B cell (primary cell): ENCODE results near the gene STARD3. TPM values are rescaled to one million over a fixed set of nuclear protein-coding genes. Genes with fewer than 3 reads are reported as not detected.
"Not testable (repeated sequence)": the region's sequence is repeated elsewhere in the genome, so short reads cannot be mapped to it uniquely, and the experiment has no call there.

Source experiments
- ATAC-seq: fragments of 200-7000 bp; cut with Tn5 transposase; one replicate; pipeline ENCODE4 v1.10.0; 2021; ENCODE audit warnings: low read depth, mild to moderate bottlenecking, moderate number of reproducible peaks, moderate library complexity
- CTCF ChIA-PET: fragments of 350-600 bp; sonication (Branson Sonifier 250); formaldehyde crosslinking; loops from one replicate; lab custom pipeline; 2021; ENCODE audit warnings: antibody characterized with exemption, inconsistent platforms; lab: Charles Lee
- POLR2A ChIA-PET: fragments of 350-600 bp; sonication (Branson Sonifier 250); formaldehyde crosslinking; loops from one replicate; lab custom pipeline; 2021; ENCODE audit warnings: antibody characterized with exemption; lab: Charles Lee
- DNase-seq: peaks from one replicate; pipeline ENCODE4 v3.0.0; 2013
- H2AFZ ChIP-seq: 2 replicates; pipeline ENCODE4 v1.6.1; 2012; ENCODE audit warnings: mild to moderate bottlenecking, low read depth, low read length; ENCODE audit not compliant: insufficient read depth, poor library complexity, severe bottlenecking
- H3K27ac ChIP-seq, 2 donors: 1 replicate in 1 of 2; 2 replicates in 1 of 2; pipeline ENCODE4 v1.5.1; 2012 to 2013; ENCODE audit warnings: low read length in 2 of 2, mild to moderate bottlenecking in 2 of 2, moderate library complexity in 1 of 2
- H3K27me3 ChIP-seq, 4 experiments: fragments of 200-600 bp in 1 of 4; sonication (generic) in 1 of 4; replicated peaks in 1 of 4; 1 replicate in 2 of 4; 2 replicates in 2 of 4; pipeline versions ENCODE4 v1.6.1 to v1.7.0; 2013 to 2016; ENCODE audit warnings: low read length in 3 of 4, mild to moderate bottlenecking in 2 of 4, mixed read lengths in 1 of 4, moderate library complexity in 1 of 4; ENCODE audit not compliant: insufficient read depth in 4 of 4, control insufficient read depth in 3 of 4; ENCODE audit errors: control extremely low read depth in 1 of 4
- H3K36me3 ChIP-seq, 2 experiments: replicated peaks in 1 of 2; 1 replicate in 1 of 2; 2 replicates in 1 of 2; pipeline versions ENCODE4 v1.6.1 to v1.7.1; 2013; ENCODE audit warnings: low read length in 1 of 2; ENCODE audit not compliant: insufficient read depth in 2 of 2, control insufficient read depth in 1 of 2; ENCODE audit errors: control extremely low read depth in 1 of 2, extremely low read depth in 1 of 2
- H3K4me1 ChIP-seq, 2 donors: fragments of 200-600 bp in 1 of 2; sonication (generic) in 1 of 2; 1 replicate in 1 of 2; 2 replicates in 1 of 2; pipeline versions ENCODE4 v1.5.1 to v1.6.1; 2013 to 2017; ENCODE audit warnings: low read length in 2 of 2; ENCODE audit not compliant: control insufficient read depth in 2 of 2, insufficient read depth in 2 of 2
- H3K4me2 ChIP-seq: replicated peaks from 2 replicates; pipeline ENCODE3; 2012; ENCODE audit warnings: mild to moderate bottlenecking, low read depth, low read length; ENCODE audit not compliant: poor library complexity, severe bottlenecking
- H3K4me3 ChIP-seq, 5 experiments: fragments of 200-600 bp in 1 of 5; sonication (generic) in 1 of 5; 1 replicate in 3 of 5; 2 replicates in 2 of 5; pipeline versions ENCODE4 v1.5.1 to v1.7.0; 2011 to 2016; ENCODE audit warnings: low read length in 4 of 5, mild to moderate bottlenecking in 4 of 5, low read depth in 2 of 5, control low read depth in 1 of 5, moderate library complexity in 1 of 5; ENCODE audit not compliant: insufficient read depth in 1 of 5; ENCODE audit errors: control extremely low read depth in 1 of 5, extremely low read depth in 1 of 5
- H3K79me2 ChIP-seq: fragments of 200-600 bp; sonication (generic); one replicate; pipeline ENCODE4 v1.6.0; 2016; ENCODE audit warnings: low read length; ENCODE audit not compliant: control insufficient read depth, insufficient read depth
- H3K9ac ChIP-seq: fragments of 200-600 bp; sonication (generic); 2 replicates; pipeline ENCODE4 v1.6.1; 2017; ENCODE audit warnings: mild to moderate bottlenecking, low read length, moderate library complexity
- H3K9me3 ChIP-seq, 3 donors: one replicate each; pipeline versions ENCODE4 v1.6.1 to v1.7.1; 2013; ENCODE audit warnings: low read length in 2 of 3; ENCODE audit not compliant: control insufficient read depth in 2 of 3, insufficient read depth in 1 of 3; ENCODE audit errors: control extremely low read depth in 1 of 3
- H4K20me1 ChIP-seq: 2 replicates; pipeline ENCODE4 v1.6.0; 2012; ENCODE audit warnings: mild to moderate bottlenecking, low read length; ENCODE audit not compliant: insufficient read depth, control insufficient read depth, poor library complexity, severe bottlenecking
- H3K27ac Mint-ChIP-seq: one replicate; pipeline ENCODE4 v1.8.0; 2021; ENCODE audit warnings: mixed read lengths
- H3K27me3 Mint-ChIP-seq: one replicate; pipeline ENCODE4 v1.8.0; 2021; ENCODE audit warnings: mixed read lengths
- H3K4me1 Mint-ChIP-seq: one replicate; pipeline ENCODE4 v1.8.0; 2021; ENCODE audit warnings: mixed read lengths
- H3K4me3 Mint-ChIP-seq: one replicate; pipeline ENCODE4 v1.8.0; 2021; ENCODE audit warnings: mixed read lengths
- H3K9me3 Mint-ChIP-seq: one replicate; pipeline ENCODE4 v1.8.0; 2022; ENCODE audit warnings: mixed read lengths; ENCODE audit not compliant: insufficient read depth
- CTCF ChIP-seq: fragments of 200-600 bp; IDR thresholded peaks from one replicate; pipeline ENCODE4 v1.8.0; 2022; ENCODE audit warnings: antibody characterized with exemption, mild to moderate bottlenecking
- EZH2 ChIP-seq: IDR thresholded peaks from 2 replicates; pipeline ENCODE4 v1.6.1; 2012; ENCODE audit warnings: borderline replicate concordance, low read depth, mild to moderate bottlenecking, moderate library complexity, low read length; ENCODE audit not compliant: insufficient read depth, poor library complexity, severe bottlenecking
- WGBS: methylation state at CpG from one replicate; pipeline ENCODE4 v1.1.5; 2013; ENCODE audit warnings: missing lambda C conversion rate; ENCODE audit not compliant: insufficient coverage; 5-methylcytosine and 5-hydroxymethylcytosine counted together
- intact Hi-C: fragments of 100-400 bp; cut with micrococcal nuclease; formaldehyde crosslinking; loops from one replicate; pipeline ENCODE4 v1.10.0; 2022
- polyA plus RNA-seq: library from polyadenylated mRNA; depleted of rRNA; stranded (reverse); fragments of >200 nt; gene quantifications from 2 replicates; pipeline ENCODE4 v1.2.3, GENCODE V29; 2012
- total RNA-seq, 2 donors: library from RNA; stranded (reverse); fragments of 120-200 nt in 1 of 2; gene quantifications; 1 replicate in 1 of 2; 2 replicates in 1 of 2; pipeline versions ENCODE4 v1.2.3 to v1.2.4, GENCODE V29; 2013 to 2022

The STARD3 gene
- total and polyA plus RNA-seq, 2 donors (not counting 1 experiment from before 2014, with no cell fraction given), result 93.1 to 231 TPM

- POLR2A ChIA-PET, result no interaction called here
- intact Hi-C loops, result no loop called here
Measured at GRCh38 chr17:39709998-39710964, 73.3 kb downstream of the STARD3 start.

GRCh38 chr17:39711071-39711470, 74.1 kb downstream of the STARD3 start:
- peaks cover 12 to 19% of the 10 kb centered on the region in 2 donors for H3K4me1 ChIP-seq
- DNase-seq, H3K36me3 ChIP-seq, H2AFZ ChIP-seq, H3K4me3 ChIP-seq, H3K4me3 Mint-ChIP-seq, H3K9me3 Mint-ChIP-seq, H3K79me2 ChIP-seq, H3K27ac ChIP-seq, H3K4me2 ChIP-seq, H3K4me1 Mint-ChIP-seq, ATAC-seq, H3K9me3 ChIP-seq, H3K27me3 ChIP-seq, intact Hi-C loops, POLR2A ChIA-PET, H3K9ac ChIP-seq, H4K20me1 ChIP-seq, H3K27ac Mint-ChIP-seq, H3K27me3 Mint-ChIP-seq: not testable (repeated sequence)
- 93% methylated on average over 11 of the region's 11 CpGs for WGBS
- CTCF ChIA-PET, result interaction anchor here (1.1 kb wide), 1 partner anchor 57 kb away, joined by 5 read pairs; no protein-coding TSS in a partner anchor

More at GRCh38 chr17:39709998-39710964, 73.3 kb downstream of the STARD3 start:
- Histone ChIP-seq H3K79me2 (no peaks in the 10 kb centered on the region), H3K9me3 (no peaks in the 10 kb centered on the region), H3K27ac (no peak overlapping the region), H3K27me3 (no peaks in the 10 kb centered on the region), H3K4me2 (no peak overlapping the region), H3K36me3 (no peaks in the 10 kb centered on the region), H3K4me3 (no peak overlapping the region), H2AFZ (no peak overlapping the region), H3K9ac (no peak overlapping the region), H4K20me1 (no peaks in the 10 kb centered on the region), H3K4me1 (peaks cover 12 to 19% of the 10 kb centered on the region in 2 donors)
- WGBS, result 94% methylated on average over 17 of the region's 20 CpGs
- H3K27me3 Mint-ChIP-seq, result no peaks in the 10 kb centered on the region
- peaks cover 9% of the 10 kb centered on the region for H3K4me1 Mint-ChIP-seq
- H3K4me3 Mint-ChIP-seq, result no peak overlapping the region
- no peaks in the 10 kb centered on the region for H3K9me3 Mint-ChIP-seq
- DNase-seq (no peak), ATAC-seq (no peak)
- no peak for TF ChIP-seq EZH2
- no peak for TF ChIP-seq CTCF
- CTCF ChIA-PET, result interaction anchor here (1.1 kb wide), 1 partner anchor 56 kb away, joined by 5 read pairs; no protein-coding TSS in a partner anchor
- no peak overlapping the region for H3K27ac Mint-ChIP-seq
